GDM1 (cell line): ENCODE measurements around the gene ZNF24.

Experiments
- DNase-seq: peaks from one replicate; lab custom pipeline; 2025; lab: John Stamatoyannopoulos, UW

Gene ZNF24

GRCh38 chr18:35343936-35344735 is at the start of gene ZNF24:
Gene ZNF24 (minus strand): TSS chr18:35344420. CDS start chr18:35340650, 3,770 bp downstream.
- peak; percentile 78 for DNase-seq

- no peak for DNase-seq
Observed at GRCh38 chr18:35393716-35394115, 49.5 kb upstream of the ZNF24 start.

GRCh38 chr18:35392375-35392774 is 48.2 kb upstream of the ZNF24 start:
- DNase-seq: no peak

- DNase-seq: no peak
Observed at GRCh38 chr18:35390951-35391700, 46.9 kb upstream of the ZNF24 start.

GRCh38 chr18:35389095-35389618 is 44.9 kb upstream of the ZNF24 start:
- DNase-seq: no peak

- no peak for DNase-seq
Observed at GRCh38 chr18:35387152-35387571, 42.9 kb upstream of the ZNF24 start.

- peak; percentile 69 for DNase-seq
Observed at GRCh38 chr18:35386600-35387100, 42.4 kb upstream of the ZNF24 start.

GRCh38 chr18:35383136-35383535 is 38.9 kb upstream of the ZNF24 start:
- no peak for DNase-seq

- no peak for DNase-seq
Observed at GRCh38 chr18:35379421-35379820, 35.2 kb upstream of the ZNF24 start.

- no peak for DNase-seq
Observed at GRCh38 chr18:35378574-35378896, 34.3 kb upstream of the ZNF24 start.

GRCh38 chr18:35377875-35378573 is 33.8 kb upstream of the ZNF24 start:
- no peak for DNase-seq

GRCh38 chr18:35376742-35377695 is 32.8 kb upstream of the ZNF24 start, which contains the start of gene ZNF396:
Gene ZNF396 (minus strand): TSS chr18:35377337. CDS start chr18:35374292, 3,045 bp downstream.
- DNase-seq: peak; percentile 19

GRCh38 chr18:35376393-35376741 is 32.1 kb upstream of the ZNF24 start:
- peak; percentile 17 for DNase-seq

GRCh38 chr18:35374708-35375107 is 30.5 kb upstream of the ZNF24 start:
- no peak for DNase-seq

GRCh38 chr18:35371412-35372195 is 27.4 kb upstream of the ZNF24 start:
- no peak for DNase-seq

- DNase-seq: no peak
Observed at GRCh38 chr18:35369126-35369525, 24.9 kb upstream of the ZNF24 start.

- no peak for DNase-seq
Observed at GRCh38 chr18:35368595-35368994, 24.4 kb upstream of the ZNF24 start.

- DNase-seq: no peak
Observed at GRCh38 chr18:35362531-35362930, 18.3 kb upstream of the ZNF24 start.

GRCh38 chr18:35361570-35362321 is 17.5 kb upstream of the ZNF24 start:
- DNase-seq: no peak
